RKO (cell line): Measurements from ENCODE around the gene DSG2.
"Not testable (repeated sequence)": the region's sequence is repeated elsewhere in the genome, so short reads cannot be mapped to it uniquely, and the experiment has no call there.

Source experiments
- DNase-seq: peaks from one replicate; pipeline ENCODE4 v3.0.0-alpha.2; 2016; ENCODE audit warnings: low spot score

Gene DSG2

GRCh38 chr18:31497836-31498573, at the start of gene DSG2:
TSS of gene DSG2 (plus strand) at chr18:31498177. CDS start at chr18:31498252, 75 bp downstream.
- peak; percentile 54 for DNase-seq

DNA sequence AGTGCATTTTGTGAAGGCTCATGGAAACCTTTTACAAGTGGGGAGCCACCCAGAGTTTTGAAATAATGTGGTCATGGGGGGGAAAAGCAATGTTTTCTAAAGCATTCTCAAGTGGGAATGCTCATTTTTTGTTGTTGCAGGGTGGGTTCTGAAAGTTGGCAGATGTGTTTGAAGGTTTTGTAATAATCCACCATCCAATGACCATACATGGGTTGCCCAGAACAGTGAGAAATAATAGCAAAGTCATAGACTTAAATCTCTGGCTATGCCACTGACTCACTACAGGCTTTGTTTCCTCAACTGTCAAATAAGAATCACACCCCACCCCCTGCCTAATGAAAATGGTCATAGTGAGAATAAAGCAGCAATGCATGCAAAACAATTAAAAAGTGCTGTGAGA, 47.6 kb upstream of the DSG2 start:
- DNase-seq = no peak

DNA sequence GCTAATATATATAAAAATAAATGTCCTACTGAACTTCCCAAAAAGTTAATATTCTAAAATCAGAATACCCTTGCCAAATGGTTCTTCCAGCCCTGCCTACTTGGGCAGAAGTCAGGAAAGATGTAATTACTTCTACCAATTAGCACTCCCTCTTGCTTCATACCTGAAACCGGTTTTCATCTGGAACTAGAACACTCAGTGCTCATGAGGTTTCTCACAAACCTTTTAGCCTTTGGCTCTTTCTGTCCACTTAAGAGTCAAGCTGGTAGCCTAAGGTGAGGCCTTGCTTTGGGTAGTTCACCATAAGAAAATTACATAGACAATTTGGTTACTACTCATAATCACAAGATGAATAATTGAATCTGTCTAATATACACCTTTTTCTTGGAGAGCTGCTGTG, 46.4 kb upstream of the DSG2 start:
- DNase-seq = no peak

DNA sequence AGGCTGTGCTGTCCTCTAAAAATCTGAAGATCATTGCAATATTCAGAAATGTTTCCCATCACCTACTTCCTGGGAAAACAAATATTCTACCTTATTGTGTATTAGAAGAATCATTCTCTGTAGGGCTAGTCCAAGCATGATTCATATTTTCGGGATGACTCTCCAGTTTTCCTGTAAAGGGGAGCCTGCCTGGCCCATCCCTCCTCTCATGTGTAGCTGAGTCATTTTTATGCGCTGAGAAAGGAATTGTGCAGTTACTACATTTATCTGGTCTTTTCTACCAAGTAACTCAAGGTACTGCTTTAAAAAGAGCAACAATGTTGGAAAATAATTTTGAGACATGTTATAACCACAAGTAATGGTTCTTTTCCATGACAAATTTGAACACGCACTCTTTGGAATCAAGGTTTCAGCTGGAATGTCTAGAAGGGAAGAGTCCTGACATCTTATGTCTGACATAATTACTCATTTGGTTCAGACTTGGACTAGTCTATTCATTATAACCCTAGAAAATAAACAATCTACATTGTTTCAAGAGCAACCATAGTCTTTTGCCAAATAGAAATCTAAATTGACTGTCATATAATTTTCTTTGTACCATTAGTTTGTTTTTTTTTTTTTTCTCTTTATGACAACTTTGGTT, 43.8 kb upstream of the DSG2 start:
- DNase-seq = peak; percentile 81

GRCh38 chr18:31469629-31470028, 28.3 kb upstream of the DSG2 start:
- no peak for DNase-seq

DNA sequence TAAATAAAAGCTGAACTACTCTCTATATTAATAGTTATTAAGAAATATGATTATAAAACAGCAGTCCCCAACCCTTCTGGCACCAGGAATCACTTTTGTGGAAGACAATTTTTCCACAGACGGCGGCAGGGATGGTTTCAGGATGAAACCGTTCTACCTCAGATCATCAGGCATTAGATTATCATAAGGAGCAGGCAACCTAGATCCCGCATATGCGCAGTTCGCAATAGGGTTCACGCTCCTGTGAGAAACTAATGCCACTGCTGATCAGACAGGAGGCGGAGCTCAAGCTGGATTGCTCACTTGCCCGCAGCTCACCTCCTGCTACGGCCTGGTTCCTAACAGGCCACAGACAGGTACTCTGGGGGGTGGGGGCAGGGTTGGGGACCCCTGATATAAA, 19.3 kb upstream of the DSG2 start:
- DNase-seq = no peak

DNA sequence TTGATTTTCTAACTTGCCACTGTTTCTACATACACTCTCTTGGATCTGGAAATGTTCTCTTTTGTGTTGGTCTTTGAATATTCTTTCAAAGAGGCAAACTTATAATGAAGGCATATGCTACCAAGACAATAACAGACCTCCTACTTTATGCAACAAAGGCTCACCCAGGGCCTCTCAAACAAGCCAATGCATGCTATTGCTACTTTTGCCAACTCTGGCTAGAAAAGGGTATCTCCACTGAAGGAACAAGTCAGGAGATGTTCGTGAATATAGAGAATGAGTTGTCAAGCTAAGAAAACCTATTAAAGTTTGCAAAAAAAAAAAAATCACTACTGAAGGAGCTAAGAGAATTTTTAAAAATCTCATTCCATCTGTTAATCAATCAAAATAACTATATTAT, 15.9 kb upstream of the DSG2 start:
- no peak for DNase-seq

DNA sequence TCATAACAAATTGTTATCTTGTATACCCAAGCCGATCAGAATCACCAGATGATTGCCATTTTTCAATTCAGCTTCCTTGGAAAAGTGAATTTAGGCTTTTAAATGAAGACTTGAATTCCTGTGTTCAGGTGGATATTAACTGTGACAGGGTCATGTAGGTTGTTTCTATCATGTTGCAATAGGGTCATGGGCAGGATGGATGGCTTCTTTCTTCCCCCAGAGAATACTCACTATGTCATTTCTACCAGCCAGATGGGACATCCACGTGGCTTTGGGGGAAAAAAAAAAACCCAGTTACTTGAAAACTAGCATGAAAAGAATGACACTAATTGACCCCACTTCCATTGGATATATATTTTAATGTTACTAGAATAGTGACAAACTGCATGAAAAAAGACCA, 14.6 kb upstream of the DSG2 start:
- no peak for DNase-seq

DNA sequence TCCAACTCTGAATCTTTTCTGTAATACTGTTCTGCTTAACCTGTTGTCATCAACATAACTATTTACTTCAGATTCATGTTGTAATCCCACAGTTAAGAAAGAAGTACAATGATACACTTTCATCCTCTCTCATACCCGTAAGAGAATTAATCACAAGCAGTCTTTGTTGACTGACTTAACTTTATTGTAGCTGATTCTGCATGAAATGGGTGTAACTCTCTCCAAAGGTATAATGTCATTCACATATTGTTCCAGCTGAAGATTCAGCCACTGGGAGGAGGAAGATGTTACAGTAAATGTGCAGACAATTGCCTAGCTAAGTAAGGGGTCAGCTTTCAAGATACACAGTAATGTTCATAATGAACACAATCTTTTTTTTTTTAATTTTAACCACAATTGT, 13.5 kb upstream of the DSG2 start:
- DNase-seq = no peak

GRCh38 chr18:31486165-31486564, 11.8 kb upstream of the DSG2 start:
- no peak for DNase-seq

DNA sequence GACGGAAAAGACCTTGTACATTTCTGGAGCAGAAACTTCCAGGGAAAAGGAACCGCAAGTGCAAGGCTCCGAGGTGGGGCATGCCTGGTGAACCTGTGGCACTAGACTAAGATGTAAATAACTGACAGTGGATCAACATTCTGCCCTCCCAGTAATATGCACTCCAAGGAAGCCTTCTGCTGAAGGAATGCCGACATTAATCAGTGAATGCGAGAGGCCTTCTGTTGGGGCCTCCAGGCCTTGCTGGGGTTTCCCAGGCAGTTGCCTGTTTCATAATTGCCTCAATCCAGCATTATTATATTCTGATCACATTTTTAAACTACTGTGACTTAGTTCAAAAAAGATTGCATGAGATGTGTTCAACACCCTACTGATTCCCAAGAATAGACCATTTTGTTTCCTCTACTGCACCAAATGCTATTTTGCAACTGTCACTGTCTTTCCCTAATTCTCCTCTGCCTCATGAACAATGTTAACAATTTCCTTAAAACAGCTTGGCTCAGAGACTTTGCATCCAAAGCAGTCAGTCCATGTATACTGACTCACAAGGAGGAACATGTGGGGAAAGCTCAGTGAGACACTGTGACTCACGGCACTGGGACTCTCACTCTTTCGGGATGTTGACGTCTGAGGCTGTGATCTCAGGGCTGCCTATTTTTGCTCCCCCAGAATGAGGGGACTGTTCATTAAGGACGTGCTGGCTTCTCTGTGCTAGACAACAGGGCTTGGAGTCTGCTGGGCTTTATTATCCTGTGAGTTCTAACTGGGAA, 10.5 kb upstream of the DSG2 start:
- DNase-seq = peak; percentile 95

GRCh38 chr18:31489311-31489710, 8.7 kb upstream of the DSG2 start:
- no peak for DNase-seq

GRCh38 chr18:31490387-31490786, 7.6 kb upstream of the DSG2 start:
- no peak for DNase-seq

- DNase-seq = no peak
These were observed 7.1 kb upstream of the DSG2 start for GRCh38 chr18:31490833-31491232.

GRCh38 chr18:31491586-31491985, 6.4 kb upstream of the DSG2 start:
- no peak for DNase-seq

GRCh38 chr18:31492671-31493070, 5.3 kb upstream of the DSG2 start:
- no peak for DNase-seq

DNA sequence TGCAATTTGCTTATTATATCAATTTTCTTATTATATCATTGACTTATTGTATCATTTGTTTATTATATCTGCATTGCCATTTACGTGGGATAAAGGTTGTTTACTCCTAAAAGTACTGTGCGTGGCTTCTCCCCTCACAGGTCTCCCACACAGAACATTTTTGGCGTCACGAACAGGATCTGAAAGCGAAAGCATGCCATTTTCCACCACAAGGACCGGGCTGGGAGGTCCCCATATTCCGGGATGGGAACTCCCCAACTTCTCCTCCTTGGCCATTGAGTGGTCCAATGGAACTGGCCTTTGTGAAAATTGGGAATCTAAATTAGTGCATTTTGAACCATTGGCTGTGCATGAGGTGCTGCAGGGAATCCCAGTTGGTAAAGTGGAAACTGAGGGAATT, 4.8 kb upstream of the DSG2 start:
- no peak for DNase-seq

DNA sequence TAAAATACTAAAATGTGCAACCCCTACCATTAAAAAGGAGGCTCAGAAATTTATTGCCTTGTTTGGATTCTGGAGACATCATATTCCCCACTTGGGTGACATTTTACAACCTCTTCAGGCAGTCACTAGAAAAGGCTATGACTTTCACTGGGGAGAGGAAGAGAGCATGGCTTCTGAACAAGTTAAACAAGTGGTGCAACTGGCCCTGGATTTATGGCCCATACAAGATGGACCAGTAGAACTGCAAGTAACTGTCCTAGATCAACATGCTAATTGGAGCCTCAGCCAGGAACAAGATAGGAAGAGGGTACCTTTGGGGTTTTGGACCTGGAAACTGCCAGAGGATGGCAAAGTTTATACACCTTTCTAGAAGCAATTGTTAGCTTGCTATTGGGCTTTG, 4.0 kb upstream of the DSG2 start:
- DNase-seq = no peak

GRCh38 chr18:31494705-31495244, 3.2 kb upstream of the DSG2 start:
- not testable (repeated sequence) for DNase-seq

DNA sequence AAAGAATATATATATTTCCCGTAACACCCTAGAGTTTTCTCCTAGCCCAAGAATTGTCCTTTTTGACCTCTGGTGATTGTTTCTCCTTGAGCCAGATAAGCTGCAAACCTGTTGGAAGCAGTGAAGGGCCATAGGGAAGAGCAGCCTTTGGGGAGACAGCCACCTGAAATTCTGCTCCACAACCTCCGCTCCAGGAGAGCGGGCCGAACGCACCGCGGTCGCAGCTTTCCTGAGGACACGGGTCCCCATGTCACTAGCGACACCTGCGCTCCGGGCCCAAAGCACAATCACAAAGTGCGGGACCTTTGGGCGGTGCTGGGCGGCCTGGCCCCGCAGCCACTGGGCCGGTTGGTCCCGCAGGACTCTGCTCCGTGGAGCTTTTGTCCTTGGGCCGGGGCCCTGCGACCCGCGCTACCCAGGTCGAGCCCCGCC, 557 bp upstream of the DSG2 start:
- no peak for DNase-seq

DNA sequence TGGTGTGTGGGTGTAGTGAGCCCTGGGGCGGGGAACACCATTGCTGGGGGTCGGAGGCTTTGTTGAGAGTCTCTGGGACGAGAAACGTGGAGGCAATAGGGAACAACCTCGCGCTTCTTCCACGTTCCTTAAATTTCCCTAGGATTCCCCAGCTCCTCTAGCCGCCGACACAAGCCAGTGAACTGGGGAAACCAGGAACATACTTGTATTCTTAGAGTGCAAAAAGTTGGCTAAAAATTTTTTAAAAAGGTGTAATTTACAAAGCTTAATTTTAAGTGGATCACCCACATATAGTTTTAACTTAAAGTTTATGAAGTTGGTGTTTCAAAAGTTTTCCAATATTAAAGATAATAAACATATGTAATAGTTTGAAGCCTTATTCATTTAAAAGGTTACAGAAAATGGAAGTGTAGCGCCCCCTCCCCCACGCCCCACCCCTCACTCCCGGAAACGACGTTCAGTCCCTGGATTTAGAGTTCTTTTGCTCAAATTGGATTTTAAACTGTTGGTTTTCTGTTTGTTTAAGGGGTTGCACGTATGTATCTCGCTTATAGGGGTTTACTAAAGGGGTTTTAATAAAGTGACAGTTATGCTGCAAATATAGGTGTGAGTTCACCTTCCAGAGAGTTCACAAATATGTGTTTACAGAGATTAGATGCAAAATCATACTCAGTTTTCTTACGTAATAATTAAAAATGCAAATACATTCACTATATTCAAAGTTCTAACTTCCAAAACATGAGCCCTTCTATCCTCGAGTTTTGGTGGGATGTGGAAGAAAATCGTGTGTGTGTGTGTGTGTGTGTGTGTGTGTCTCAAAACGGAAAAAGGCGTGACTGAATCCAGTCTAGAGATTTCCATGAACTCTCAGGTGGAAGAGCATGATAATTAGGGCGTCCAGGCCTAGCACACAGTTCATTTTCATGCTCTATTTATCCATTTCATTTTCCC, 872 bp downstream of the DSG2 start:
- peak; percentile 25 for DNase-seq
